ENCODE results near the gene RNASE11. TPM values are rescaled to one million over a fixed set of nuclear protein-coding genes. Genes with fewer than 3 reads are reported as not detected.
"Not testable (repeated sequence)": the region's sequence is repeated elsewhere in the genome, so short reads cannot be mapped to it uniquely, and the experiment has no call there.

Gene RNASE11
- total RNA-seq, 1 donor from 2014 or later = not detected

DNA sequence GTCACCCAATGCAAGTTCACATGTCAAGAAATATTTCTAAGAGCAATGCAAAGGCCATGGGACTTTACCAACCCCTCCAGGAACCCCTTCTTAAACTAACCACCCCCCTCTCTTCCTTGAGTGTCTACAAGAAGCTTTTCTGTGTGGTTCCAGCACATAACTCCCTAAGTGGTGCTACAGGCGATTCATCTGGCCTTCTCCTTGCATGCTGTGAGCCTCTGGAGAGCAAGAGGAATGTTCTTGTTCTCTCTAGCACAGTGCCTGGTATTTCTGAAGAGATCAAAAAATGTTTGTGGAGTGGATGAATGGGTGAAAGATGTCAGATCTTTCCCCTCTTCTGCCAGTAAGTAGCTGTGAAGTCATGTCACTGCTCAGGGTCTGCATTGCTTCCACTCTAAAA is 9.3 kb upstream of the RNASE11 start:
- intact Hi-C loops (cut with DNase I) = no loop called here
- ATAC-seq (ENCODE audit: poor library complexity) (no peak), DNase-seq (no peak)

DNA sequence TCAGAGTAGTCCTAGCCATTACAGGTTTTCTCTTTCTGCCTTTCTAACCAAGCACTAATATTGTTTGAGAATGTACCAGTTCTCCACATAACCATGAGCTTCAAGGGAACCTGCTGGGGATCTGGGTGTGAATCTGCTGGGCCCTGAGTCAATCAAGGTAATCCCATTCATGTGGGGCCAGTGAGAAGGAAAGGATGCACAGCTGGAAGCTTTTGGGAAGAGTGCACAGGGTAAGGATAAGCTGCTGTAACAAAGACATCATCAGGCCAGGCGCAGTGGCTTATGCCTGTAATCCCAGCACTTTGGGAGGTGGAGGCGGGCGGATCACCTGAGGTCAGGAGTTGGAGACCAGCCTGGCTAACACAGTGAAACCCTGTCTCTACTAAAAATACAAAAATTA is 7.9 kb upstream of the RNASE11 start:
- ATAC-seq (ENCODE audit: poor library complexity); intact Hi-C loops (cut with DNase I); DNase-seq: not testable (repeated sequence)

DNA sequence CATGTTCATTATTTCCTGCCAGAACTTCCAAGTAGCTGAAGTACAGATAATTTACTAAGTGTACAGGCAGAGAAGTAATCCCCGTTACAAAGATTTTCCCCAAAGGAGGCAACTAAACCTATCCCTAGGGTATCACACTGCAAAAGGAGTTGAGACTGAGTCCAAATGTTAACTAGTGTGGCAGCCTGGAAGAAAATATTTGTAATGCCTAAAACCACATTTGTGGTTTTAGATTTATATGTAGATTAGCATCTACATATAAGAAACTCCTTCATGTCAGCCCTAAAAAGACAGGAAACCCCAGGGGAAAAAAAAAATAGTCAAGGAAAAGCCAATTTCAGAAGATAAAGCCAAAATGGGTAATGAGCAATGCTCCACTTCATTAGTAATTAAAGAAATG is 4.8 kb upstream of the RNASE11 start:
- ATAC-seq (ENCODE audit: poor library complexity) (no peak), DNase-seq (no peak)
- intact Hi-C loops (cut with DNase I) = no loop called here

DNA sequence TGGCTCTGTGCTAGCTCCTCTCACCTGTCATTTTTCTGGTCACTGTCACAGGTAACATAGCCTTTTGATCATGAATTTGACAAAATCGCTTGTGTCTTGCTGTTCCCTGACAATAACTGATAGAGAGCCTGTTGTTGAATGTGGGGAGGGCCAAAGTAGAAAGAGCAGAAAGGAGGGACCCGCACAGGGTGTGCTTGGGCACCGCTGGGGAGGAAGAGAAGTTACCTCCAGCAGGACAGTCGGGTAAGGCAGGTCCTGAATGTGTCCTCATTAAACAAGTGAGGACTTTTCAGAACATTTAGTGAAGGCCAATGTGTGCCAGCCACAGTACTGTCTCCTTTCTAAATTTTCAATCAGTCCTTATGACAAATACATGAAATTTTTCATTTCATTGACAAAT is 3.4 kb upstream of the RNASE11 start, which contains the start of gene RNASE12:
TSS of gene RNASE12 (minus strand) at position 142 of the 400 bp plus-strand sequence. CDS start 653 bp downstream, outside the sequence.
- DNase-seq (no peak), ATAC-seq (ENCODE audit: poor library complexity) (no peak)
- intact Hi-C loops (cut with DNase I) = no loop called here

DNA sequence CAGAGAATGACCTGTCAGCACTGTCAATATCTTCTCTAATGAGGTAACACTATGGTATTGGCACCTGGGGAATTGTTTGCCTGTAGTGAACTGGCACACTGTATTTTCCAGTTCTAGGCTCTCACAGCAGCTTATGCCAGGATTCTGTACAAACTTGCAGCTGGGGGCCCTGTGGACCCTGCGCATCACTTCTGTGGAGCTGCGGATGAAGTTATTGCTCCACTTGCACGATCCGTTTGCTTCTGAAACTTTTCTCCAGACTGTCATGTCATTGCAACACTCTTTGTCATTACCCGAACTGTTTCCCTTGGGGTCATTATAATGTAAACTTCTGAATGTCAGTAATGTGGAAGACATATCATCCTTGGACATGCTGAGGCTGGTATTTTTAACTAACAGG is 3.9 kb downstream of the RNASE11 start:
- no peak for ATAC-seq (ENCODE audit: poor library complexity)

DNA sequence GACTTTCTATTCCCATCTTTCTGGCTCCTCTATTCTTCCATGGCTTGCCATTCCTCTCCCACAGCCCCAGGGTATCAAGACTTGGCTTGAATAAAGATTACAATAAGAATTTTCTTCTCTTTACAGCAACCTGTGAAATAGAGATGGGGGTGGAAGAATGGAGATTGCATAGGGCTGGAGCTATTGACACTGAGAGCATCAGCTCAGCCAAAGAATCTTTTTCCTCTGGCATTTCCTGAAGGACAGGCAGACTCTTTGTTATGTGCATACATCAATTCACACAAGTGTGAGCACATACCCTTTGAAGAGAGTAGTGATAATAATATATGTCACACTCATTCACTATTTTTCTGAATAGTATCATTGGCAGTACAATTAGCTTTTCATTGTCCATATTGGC is 4.7 kb downstream of the RNASE11 start:
- intact Hi-C loops (cut with DNase I) = no loop called here
- DNase-seq (no peak), ATAC-seq (ENCODE audit: poor library complexity) (no peak)

More for the DNA sequence above, 3.9 kb downstream of the RNASE11 start:
- DNase-seq = no peak
- intact Hi-C loops (cut with DNase I) = no loop called here

DNA sequence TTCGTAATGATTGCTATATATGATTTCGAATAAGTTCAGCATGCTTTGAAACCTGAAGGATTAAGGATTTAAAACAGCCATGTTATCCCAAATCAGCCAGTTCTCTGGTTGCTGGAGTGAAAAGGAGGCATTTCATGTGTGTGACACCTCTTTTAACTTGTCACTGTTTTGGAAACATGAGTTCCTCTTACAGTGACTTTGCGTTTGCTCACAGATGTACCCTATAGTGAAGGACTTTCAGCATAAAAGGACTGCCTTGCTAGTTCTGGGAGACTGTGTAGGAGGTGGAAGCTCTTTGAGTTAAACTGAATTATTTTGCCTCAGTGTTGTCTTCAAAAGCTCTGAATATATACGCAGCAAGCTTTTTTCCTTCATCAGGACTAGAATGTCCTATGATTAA is 7.6 kb downstream of the RNASE11 start:
- intact Hi-C loops (cut with DNase I) = no loop called here
- ATAC-seq (ENCODE audit: poor library complexity) (no peak), DNase-seq (no peak)

DNA sequence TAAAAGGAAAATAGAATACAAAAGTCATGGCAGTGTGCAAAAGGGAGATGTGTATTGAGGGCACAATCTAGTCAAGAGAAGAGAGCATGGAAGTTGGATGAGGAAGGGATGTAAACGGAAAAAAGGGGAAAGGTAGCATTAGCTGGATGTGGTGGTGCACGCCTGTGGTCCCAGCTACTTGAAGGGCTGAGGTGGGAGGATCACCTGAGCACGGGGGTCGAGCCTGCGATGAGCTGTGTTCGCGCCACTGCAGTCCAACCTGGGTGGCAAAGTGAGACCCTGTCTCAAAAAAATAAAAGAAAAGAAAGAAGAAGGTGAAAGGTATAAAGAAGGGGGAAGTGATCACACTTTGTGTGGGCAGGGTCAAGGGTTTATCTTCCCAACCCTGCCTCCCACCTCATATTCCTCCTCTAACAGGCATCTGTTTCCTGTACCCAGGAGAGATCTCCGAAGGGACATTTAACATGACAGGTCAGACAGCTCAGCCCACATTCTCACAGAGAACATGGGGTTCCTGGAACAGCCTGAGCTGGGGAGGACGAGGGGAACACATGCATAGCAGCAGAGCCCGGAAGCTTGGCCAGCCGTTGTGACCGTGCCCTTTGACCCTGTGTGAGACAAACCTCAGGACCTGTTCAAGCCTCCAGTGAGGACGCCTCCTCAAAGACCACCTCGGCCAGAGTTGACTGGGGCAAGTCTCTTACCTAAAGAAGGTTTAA is 8.9 kb downstream of the RNASE11 start:
- ATAC-seq (ENCODE audit: poor library complexity) = no peak

DNA sequence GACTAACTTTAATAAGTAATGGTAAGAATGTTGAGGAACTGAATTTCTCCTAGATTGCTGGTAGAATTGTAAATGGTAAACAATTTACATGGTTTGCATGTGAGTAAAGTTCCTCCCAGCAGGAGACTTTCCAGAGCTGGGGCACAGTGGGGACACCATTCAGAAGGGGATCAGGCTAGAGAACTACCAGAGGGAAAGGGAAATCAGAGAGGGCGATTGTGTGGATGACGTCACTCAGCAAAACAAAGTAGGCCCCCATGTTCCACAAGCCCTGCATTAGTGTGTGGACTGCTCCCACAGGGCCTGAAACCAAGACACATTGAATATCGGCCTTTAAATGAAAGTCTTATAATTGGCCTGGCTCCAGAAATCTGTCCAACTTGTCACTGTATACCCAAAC is 9.5 kb downstream of the RNASE11 start:
- intact Hi-C loops (cut with DNase I) = no loop called here
- ATAC-seq (ENCODE audit: poor library complexity) (no peak), DNase-seq (no peak)

More for the DNA sequence above, 8.9 kb downstream of the RNASE11 start:
- intact Hi-C loops (cut with DNase I) = no loop called here
- DNase-seq = no peak

DNA sequence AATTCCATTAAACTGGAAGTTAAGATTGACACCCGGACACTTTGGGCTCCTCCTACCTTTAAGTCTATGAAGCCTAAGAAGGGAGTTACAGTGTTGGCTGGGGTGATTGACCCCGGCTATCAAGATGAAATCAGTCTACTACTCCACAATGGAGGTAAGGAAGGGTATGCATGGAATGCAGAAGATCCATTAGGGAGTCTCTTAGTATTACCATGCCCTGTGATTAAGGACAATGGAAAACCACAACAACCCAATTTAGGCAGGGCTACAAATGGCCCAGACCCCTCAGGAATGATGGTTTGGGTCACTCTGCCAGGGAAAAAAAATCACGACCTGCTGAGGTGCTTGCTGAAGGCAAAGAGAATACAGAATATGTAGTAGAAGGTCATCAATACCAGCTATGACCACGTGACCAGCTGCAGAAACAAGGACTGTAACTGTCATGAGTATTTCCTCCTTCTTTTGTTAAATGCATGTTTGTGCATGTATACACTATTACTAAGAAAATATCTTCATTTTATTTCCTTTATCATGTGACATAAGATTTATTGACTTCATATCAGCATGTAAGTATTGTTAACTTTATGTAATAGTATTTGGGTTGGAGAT is 15.3 kb downstream of the RNASE11 start:
- ATAC-seq (ENCODE audit: poor library complexity); DNase-seq; intact Hi-C loops (cut with DNase I): not testable (repeated sequence)

DNA sequence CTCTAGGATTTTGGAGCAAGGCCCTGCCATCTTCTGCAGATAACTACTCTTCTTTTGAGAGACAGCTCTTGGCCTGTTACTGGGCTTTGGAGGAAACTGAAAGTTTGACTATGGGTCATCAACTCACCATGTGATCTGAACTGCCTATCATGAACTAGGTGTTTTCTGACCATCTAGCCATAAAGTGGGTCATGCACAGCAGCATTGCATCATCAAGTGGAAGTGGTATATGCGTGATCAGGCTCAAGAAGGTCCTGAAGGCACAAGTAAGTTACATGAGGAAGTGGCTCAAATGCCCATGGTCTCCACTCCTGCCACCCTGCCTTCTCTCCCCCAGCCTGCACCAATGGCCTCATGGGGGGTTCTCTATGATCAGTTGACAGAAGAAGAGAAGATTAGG is 17.1 kb downstream of the RNASE11 start:
- DNase-seq; intact Hi-C loops (cut with DNase I); ATAC-seq (ENCODE audit: poor library complexity): not testable (repeated sequence)

DNA sequence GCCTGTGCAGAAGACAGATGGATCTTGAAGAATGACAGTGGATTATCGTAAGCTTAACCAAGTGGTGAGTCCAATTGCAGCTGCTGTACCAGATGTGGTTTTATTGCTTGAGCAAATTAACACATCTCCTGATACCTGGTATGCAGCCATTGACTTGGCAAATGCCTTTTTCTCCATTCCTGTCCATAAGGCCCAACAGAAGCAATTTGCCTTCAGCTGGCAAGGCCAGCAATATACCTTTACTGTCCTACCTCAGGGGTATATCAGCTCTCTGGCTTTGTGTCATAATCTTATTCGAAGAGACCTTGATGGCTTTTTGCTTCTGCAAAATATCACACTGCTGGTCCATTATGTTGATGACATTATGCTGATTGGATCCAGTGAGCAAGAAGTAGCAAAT is 17.9 kb downstream of the RNASE11 start:
- DNase-seq; intact Hi-C loops (cut with DNase I); ATAC-seq (ENCODE audit: poor library complexity): not testable (repeated sequence)

DNA sequence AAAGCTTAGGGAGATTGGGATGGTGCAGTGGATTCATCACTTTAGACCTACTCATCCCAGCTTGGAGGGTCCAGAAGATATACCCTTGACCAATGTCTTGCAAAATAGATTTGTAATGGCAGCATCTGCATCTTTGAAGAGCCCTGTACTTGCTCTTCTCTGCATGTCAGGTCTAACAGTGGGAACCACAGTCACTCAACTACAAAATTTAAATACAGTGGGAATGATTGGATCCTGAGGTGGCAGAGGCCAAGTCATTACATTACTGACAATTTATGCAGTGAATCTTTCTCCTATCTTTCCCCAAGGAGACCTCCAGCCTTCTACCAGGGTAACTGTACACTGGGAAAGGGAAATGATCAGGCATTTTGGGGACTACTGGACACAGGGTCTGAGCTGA is 18.7 kb downstream of the RNASE11 start:
- intact Hi-C loops (cut with DNase I) = no loop called here
- DNase-seq = no peak

DNA sequence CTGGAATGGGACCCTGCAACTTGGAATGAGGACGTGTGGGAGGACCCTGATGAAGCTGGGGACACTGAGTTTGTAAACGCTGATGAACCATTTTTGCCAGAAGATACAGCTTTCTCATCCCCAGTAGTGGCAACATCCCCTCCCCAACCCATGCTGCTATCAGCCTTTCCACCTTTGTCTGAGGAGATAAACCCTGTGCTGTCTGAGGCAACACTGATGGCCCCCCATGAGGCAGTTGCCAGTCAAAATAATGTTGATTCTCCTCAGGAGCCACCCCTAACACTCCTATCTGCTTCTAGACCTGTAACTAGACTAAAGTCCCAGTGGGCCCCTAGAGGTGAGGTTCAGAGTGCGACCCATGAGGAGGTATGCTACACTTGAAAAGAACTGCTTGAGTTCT is 19.4 kb downstream of the RNASE11 start:
- ATAC-seq (ENCODE audit: poor library complexity) (no peak), DNase-seq (no peak)
- intact Hi-C loops (cut with DNase I) = no loop called here

More for the DNA sequence above, 18.7 kb downstream of the RNASE11 start:
- ATAC-seq (ENCODE audit: poor library complexity) = no peak

DNA sequence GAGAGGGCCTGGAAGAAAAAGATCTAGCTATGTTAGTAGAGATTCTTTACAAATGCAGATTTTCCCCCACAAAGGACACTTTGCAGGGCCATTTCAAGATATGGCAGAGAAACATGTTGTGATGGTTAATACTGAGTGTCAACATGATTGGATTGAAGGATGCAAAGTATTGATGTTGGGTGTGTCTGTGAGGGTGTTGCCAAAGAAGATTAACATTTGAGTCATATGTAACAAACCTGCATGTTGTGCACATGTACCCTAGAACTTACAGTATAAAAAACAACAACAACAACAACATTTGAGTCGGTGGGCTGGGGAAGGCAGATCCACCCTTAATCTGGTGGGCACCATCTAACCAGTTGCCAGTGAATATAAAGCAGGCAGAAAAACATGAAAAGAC is 20.6 kb downstream of the RNASE11 start:
- DNase-seq; intact Hi-C loops (cut with DNase I); ATAC-seq (ENCODE audit: poor library complexity): not testable (repeated sequence)

DNA sequence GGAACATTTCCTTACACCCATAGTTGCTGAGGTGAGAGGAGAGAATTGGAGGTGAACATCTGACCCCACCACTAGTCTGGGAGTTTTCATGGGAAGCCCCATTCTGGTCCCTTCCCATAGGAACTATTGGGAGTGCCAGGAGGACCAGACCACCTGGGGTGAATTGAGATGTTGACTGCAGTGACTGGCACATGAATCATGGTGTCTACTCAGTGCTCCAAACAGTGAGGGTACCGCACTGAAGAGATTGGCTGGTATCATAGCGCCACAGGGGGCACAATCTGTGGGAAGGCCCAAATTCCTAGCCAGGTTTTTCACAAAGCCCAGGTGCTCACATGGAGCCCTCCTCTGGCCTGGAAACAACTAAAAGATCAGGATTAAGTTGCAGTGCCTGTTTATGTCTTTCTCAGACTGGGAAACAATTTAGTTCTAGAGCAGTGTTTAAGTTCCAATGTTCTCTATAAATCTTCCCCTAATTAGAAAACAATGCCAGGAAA is 23.3 kb downstream of the RNASE11 start:
- DNase-seq (no peak), ATAC-seq (ENCODE audit: poor library complexity) (no peak)
- intact Hi-C loops (cut with DNase I) = no loop called here

DNA sequence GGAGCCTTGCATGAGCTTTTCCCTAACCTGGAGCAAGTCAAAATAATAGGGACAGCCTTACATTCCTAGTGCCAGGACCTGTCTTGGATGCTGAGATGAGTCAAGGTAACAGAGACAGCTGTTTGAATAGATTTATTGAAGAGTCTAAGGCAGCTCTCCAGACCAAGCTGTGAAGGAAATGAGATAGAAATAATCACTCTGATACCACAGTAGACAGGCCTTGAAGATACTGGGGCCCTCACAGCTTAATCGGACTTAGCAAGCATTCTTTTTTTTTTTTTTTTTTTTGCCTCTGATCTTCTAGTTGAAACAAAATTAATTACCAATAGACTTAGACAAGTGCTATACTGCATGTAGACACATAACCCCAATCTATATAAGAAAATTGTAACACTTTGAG is 23.8 kb downstream of the RNASE11 start:
- intact Hi-C loops (cut with DNase I) = no loop called here
- DNase-seq = no peak
- ATAC-seq (ENCODE audit: poor library complexity) = no peak

DNA sequence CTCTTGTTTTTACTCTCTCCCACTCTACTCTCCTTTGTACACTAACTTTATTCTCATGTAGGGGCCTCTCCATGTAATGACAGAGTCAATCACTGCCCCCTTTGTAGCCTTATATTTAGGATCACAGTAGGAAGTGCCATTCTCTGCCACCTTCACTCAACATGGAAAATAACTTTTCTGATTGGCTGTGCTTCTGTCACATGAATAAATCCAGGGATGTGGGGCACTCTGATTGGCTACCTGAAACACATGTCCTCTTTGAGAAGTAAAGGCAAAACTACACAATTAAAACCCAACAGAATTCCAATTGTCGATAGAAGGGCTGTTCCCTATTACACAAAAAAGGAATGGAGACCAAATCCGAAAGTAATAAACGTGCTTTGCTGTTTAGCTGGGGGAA is 26.8 kb downstream of the RNASE11 start, which contains the start of gene RNASE9:
TSS of gene RNASE9 (minus strand) at position 87 of the 400 bp plus-strand sequence.
- no peak for DNase-seq
- intact Hi-C loops (cut with DNase I) = no loop called here
- ATAC-seq (ENCODE audit: poor library complexity) = no peak

DNA sequence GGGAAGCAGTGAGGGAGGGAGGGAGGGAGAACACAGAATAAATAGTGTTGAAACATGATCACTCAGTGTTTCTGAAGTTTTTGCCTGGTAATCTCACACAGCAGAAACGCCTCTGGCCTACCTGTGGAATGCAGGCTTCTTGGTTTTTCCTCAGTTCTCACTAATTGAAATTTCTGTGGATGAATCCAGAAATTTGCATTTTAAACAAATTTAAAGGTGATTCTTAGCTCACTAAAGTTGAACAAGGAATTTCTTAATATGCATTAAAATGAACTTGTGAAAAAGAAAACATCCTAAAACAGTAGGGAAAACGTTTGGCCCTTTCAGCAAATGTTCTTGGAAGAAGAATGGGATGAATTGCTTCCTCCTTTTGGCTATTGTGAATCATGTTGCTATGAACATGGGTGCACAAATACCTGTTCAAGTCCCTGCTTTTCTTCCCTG is 28.3 kb downstream of the RNASE11 start:
- DNase-seq = no peak
- no peak for ATAC-seq (ENCODE audit: poor library complexity)
- intact Hi-C loops (cut with DNase I) = no loop called here

DNA sequence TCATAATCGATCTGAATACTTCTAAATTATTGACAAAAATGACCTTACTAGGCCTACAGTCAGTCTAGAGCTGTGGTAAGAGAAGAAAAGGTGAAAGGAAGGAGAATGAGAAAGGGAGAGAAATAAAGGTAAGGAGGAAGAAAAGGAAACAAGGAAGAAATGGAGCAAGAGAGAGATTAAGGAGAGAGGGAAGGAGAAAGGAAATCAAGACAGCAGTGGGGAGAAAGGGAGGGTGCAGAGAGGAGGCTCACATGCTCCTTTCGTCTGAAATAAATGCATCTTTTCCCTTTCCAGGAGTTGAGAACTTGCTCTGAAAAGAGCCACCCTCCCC is 30.6 kb downstream of the RNASE11 start:
- DNase-seq (no peak), ATAC-seq (ENCODE audit: poor library complexity) (no peak)
- intact Hi-C loops (cut with DNase I) = no loop called here

Data from Right ventricle myocardium superior (tissue), 1 donor.